H1 (cell line): ENCODE data around the gene PRXL2B. TPM values are rescaled to one million over a fixed set of nuclear protein-coding genes. Genes with fewer than 3 reads are reported as not detected.

Experiments used
- RBBP5 ChIP-seq: IDR thresholded peaks from 2 replicates; pipeline ENCODE4 v1.7.1; 2012; ENCODE audit warnings: low read depth, mild to moderate bottlenecking, inconsistent platforms, low read length, moderate library complexity, borderline replicate concordance
- RFX5 ChIP-seq: IDR thresholded peaks from 2 replicates; pipeline ENCODE4 v1.6.1; 2011; ENCODE audit warnings: low read depth, low read length, improper control_type of control experiment, borderline replicate concordance
- TAF7 ChIP-seq: optimal IDR thresholded peaks from 2 replicates; pipeline ENCODE3; 2011; ENCODE audit warnings: low read depth, mild to moderate bottlenecking, inconsistent platforms, low read length, moderate library complexity, borderline replicate concordance
- TBP ChIP-seq: IDR thresholded peaks from 2 replicates; pipeline ENCODE4 v1.6.1; 2011; ENCODE audit warnings: low read depth, low read length, improper control_type of control experiment
- polyA plus RNA-seq, 7 experiments: library from polyadenylated mRNA; depleted of rRNA in 3 of 7; stranded (reverse) in 5 of 7; unstranded in 2 of 7; fragments of >200 nt in 5 of 7; fragments of 200-250 nt in 2 of 7; gene quantifications; 1 replicate in 5 of 7; 2 replicates in 1 of 7; 4 replicates in 1 of 7; pipeline versions ENCODE4 v1.2.1 to v1.2.3, GENCODE V29; 2011 to 2013; ENCODE audit warnings: missing spikeins in 2 of 7, mixed read lengths in 2 of 7
- total RNA-seq: library from RNA; stranded (reverse); fragmentation: NEBNext Ultra II Directional; extraction: Animal tissue kit (Norgen Biotek cat#: 25700); gene quantifications from 2 replicates; pipeline ENCODE4 v1.2.1, GENCODE V29; 2021

PRXL2B gene
- total and polyA plus RNA-seq, 2 of the 8 experiments (the other 6 are each of a cell fraction or from before 2014, with no cell fraction given) = 35.3 to 46.0 TPM

GRCh38 chr1:2553871-2554620, 32.5 kb upstream of the PRXL2B start (continued):
- TF ChIP-seq RBBP5 (no peak), TAF7 (no peak), TBP (no peak), RFX5 (no peak)
